ENCODE data around the gene TFB1M.

The TFB1M gene

DNA sequence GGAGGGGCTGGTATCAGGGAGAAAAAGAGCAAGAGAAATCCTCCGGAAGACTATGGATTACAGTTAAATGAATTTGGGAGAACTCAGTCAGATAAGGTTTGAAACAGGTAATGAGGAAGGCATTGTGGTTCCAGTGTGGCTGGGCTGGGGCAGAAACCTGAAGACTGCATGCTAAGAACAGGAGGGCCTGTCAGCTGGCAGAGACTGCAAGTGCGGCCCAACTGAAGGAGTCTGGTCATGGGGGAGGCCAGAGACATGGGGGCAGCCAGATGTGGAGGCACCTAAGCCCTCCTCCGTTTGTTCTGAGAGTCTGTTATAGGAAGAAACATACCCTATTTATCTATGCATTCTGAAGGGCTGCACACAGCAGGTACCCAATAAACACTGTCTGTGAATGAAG lies 16.6 kb downstream of the TFB1M start:
- Histone ChIP-seq H3K36me3 (ENCODE audit: insufficient read depth, low read length) (peaks cover 69% of the 10 kb centered on the region), H3K27ac (no peak overlapping the region), H3K9me3 (ENCODE audit: low read depth, low read length) (no peaks in the 10 kb centered on the region), H3K9ac (ENCODE audit: insufficient read length) (no peak overlapping the region), H3K4me3 (no peak overlapping the region)
- TF ChIP-seq EZH2 (IDR thresholded peaks at IDR 0.05) (no peak), POLR2AphosphoS5 (IDR thresholded peaks at IDR 0.05; ENCODE audit: borderline replicate concordance, low read depth, low read length) (no peak), FOXP2 (optimal IDR thresholded peaks at IDR 0.05; ENCODE audit: control extremely low read depth, extremely low read length, insufficient read depth) (no peak)
- DNase-seq (ENCODE audit: low read depth, low spot score): no peak

DNA sequence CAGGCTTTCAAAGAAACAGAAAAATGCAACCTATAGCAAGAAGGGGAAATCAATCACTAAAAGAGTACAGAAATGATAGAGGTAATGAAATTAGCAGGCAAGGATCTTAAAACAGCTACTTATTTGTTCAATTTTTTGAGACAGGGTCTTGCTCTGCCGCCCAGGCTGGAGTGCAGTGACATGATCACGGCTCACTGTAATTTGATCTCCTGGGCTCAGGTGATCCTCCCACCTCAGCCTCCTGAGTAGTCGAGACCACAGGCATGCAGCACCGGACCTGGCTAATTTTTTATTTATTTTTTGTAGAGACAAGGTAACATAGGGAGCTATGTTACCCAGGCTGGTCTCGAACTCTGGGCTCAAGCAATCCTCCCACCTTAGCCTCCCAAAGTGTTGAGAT lies 21.6 kb downstream of the TFB1M start:
- no peak overlapping the region for H3K4me3 ChIP-seq
- TF ChIP-seq EZH2 (IDR thresholded peaks at IDR 0.05) (no peak), FOXP2 (optimal IDR thresholded peaks at IDR 0.05; ENCODE audit: control extremely low read depth, extremely low read length, insufficient read depth) (no peak), POLR2AphosphoS5 (IDR thresholded peaks at IDR 0.05; ENCODE audit: borderline replicate concordance, low read depth, low read length) (no peak)
- H3K9ac ChIP-seq (ENCODE audit: insufficient read length): no peak overlapping the region
- H3K36me3 ChIP-seq (ENCODE audit: insufficient read depth, low read length): peaks cover 65% of the 10 kb centered on the region
- no peak overlapping the region for H3K27ac ChIP-seq
- no peaks in the 10 kb centered on the region for H3K9me3 ChIP-seq (ENCODE audit: low read depth, low read length)
- no peak for DNase-seq (ENCODE audit: low read depth, low spot score)

DNA sequence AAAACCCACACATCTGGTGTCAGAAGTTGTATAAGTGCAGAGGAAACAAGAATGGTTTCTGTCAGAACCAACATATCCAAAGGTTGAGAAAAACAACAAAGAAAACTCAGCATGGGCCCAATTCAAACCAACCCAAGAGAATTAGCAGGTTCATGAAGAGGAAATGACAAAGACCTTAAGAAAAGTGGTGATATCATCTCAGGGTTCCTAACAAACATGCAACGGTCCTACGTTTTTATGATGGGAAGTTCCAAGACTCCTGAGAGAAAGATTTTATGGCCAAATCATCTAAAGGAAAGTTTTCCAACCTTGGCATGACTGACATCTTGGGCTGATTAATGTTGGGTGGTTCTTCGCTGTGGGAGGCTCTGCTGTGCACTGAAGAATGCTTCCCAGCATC lies 23.0 kb downstream of the TFB1M start:
- Histone ChIP-seq H3K27ac (peak overlapping the region; percentile 26; the same call in 1 of the 2 replicates), H3K9ac (ENCODE audit: insufficient read length) (no peak overlapping the region), H3K9me3 (ENCODE audit: low read depth, low read length) (no peaks in the 10 kb centered on the region), H3K36me3 (ENCODE audit: insufficient read depth, low read length) (peaks cover 57% of the 10 kb centered on the region), H3K4me3 (no peak overlapping the region)
- DNase-seq (ENCODE audit: low read depth, low spot score): no peak
- TF ChIP-seq FOXP2 (optimal IDR thresholded peaks at IDR 0.05; ENCODE audit: control extremely low read depth, extremely low read length, insufficient read depth): no peak
- no peak for TF ChIP-seq POLR2AphosphoS5 (IDR thresholded peaks at IDR 0.05; ENCODE audit: borderline replicate concordance, low read depth, low read length)
- TF ChIP-seq EZH2 (IDR thresholded peaks at IDR 0.05): no peak

DNA sequence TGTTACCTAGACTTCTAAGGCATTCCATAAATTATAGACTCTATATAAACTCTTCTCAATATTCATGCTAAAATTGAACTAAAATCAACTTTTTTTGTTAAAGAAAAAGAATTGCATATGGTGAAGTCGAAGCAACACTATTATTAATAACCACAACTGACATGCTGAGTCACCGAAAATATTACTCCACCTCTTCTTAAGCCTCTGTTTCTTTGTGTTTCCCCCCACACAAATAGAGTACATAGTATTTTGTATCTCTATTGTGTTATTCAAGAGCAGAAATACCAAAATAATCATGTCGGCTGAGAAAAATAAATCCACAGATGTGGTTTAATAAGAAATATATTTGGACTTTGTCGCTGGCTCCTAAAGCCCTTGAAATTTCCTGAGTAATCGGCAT lies 23.8 kb downstream of the TFB1M start:
- no peak for DNase-seq (ENCODE audit: low read depth, low spot score)
- peaks cover 50% of the 10 kb centered on the region for H3K36me3 ChIP-seq (ENCODE audit: insufficient read depth, low read length)
- 0 out of 2 replicates have a peak overlapping the region, but pooled peaks have one; percentile 26 for H3K27ac ChIP-seq
- TF ChIP-seq EZH2 (IDR thresholded peaks at IDR 0.05) (no peak), FOXP2 (optimal IDR thresholded peaks at IDR 0.05; ENCODE audit: control extremely low read depth, extremely low read length, insufficient read depth) (no peak), POLR2AphosphoS5 (IDR thresholded peaks at IDR 0.05; ENCODE audit: borderline replicate concordance, low read depth, low read length) (no peak)
- H3K9ac ChIP-seq (ENCODE audit: insufficient read length): no peak overlapping the region
- no peaks in the 10 kb centered on the region for H3K9me3 ChIP-seq (ENCODE audit: low read depth, low read length)
- no peak overlapping the region for H3K4me3 ChIP-seq

DNA sequence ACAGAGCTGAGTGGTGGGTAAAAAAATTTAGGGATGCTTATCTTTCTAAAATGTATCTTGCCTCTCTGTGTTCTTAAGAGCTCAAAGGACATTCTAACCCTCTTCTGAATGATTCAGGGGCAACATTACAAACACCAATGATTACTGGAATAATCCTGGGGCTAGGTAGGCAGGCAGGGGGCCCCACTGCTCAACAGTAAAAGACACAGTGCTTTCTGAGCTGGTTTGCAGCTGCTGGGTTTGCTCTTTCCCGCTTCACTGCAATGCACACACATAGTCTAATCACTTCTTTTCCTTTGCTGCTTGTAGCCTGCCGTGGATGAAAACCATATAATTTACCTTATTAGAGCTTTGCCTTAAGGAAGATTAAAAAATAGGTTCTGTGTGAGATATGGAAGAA lies 26.5 kb downstream of the TFB1M start:
- H3K36me3 ChIP-seq (ENCODE audit: insufficient read depth, low read length): peaks cover 56% of the 10 kb centered on the region
- DNase-seq (ENCODE audit: low read depth, low spot score): no peak
- TF ChIP-seq EZH2 (IDR thresholded peaks at IDR 0.05) (no peak), POLR2AphosphoS5 (IDR thresholded peaks at IDR 0.05; ENCODE audit: borderline replicate concordance, low read depth, low read length) (no peak), FOXP2 (optimal IDR thresholded peaks at IDR 0.05; ENCODE audit: control extremely low read depth, extremely low read length, insufficient read depth) (no peak)
- no peaks in the 10 kb centered on the region; the same call in 1 of the 2 replicates for H3K9me3 ChIP-seq (ENCODE audit: low read depth, low read length)
- no peak overlapping the region for H3K27ac ChIP-seq
- no peak overlapping the region for H3K4me3 ChIP-seq
- no peak overlapping the region for H3K9ac ChIP-seq (ENCODE audit: insufficient read length)

DNA sequence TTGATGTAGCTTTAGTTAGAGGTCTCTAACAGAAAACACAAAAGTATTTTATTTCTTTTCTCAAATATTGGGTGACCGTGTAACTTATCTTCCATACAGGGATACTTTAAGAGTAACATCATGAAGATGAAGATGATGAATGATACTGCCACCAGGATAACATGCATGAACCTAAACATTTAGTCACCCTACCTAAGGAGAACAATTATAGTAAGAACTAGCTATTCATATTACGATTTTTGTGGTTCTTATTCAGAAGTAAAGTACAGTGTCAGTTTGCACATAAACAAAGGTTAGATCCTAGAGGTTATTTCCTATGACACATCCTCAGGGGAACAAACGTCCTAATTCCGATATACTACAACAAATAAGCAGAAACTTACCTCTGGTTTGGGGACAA lies 29.5 kb downstream of the TFB1M start:
- Histone ChIP-seq H3K9ac (ENCODE audit: insufficient read length) (no peak overlapping the region), H3K36me3 (ENCODE audit: insufficient read depth, low read length) (peaks cover 52% of the 10 kb centered on the region), H3K27ac (no peak overlapping the region), H3K4me3 (no peak overlapping the region), H3K9me3 (ENCODE audit: low read depth, low read length) (no peaks in the 10 kb centered on the region; the same call in 1 of the 2 replicates)
- DNase-seq (ENCODE audit: low read depth, low spot score): no peak
- no peak for TF ChIP-seq FOXP2 (optimal IDR thresholded peaks at IDR 0.05; ENCODE audit: control extremely low read depth, extremely low read length, insufficient read depth)
- TF ChIP-seq EZH2 (IDR thresholded peaks at IDR 0.05): no peak
- TF ChIP-seq POLR2AphosphoS5 (IDR thresholded peaks at IDR 0.05; ENCODE audit: borderline replicate concordance, low read depth, low read length): no peak

DNA sequence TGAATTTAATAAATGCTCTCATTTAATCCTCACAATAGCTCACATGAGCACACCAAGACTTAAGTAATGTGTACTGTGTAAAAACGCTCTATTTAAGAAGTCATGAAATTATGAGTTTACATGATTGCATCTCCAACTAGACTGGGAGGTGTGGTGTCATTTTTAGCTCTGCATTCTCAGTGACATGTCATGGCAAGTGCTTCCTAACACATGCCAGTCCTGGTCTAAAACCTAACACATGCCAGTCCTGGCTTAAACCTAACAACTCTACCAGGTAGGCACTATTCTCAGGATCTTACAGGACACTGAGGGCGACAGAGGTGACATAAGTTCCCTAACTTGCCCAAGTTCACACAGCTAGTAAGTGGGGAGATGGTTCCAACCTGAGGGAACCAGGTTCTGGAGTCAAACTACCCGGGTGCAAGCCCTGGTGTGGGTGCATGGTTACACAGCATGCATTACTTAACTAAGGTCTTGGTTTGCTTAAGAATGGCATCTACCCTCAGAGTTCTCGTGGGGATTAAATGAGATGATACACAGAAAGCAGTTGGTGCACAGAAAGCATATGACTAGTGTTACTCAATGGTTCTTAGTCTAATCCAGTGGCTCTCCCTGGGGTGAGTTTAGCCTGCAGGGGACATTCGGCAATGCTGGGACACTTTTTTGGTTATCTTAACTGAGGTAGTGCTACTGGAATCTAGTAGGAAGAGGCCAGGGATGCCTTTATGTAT lies 35.8 kb downstream of the TFB1M start:
- Histone ChIP-seq H3K9ac (ENCODE audit: insufficient read length) (no peak overlapping the region), H3K36me3 (ENCODE audit: insufficient read depth, low read length) (peaks cover 40% of the 10 kb centered on the region), H3K9me3 (ENCODE audit: low read depth, low read length) (no peaks in the 10 kb centered on the region), H3K4me3 (no peak overlapping the region), H3K27ac (no peak overlapping the region)
- no peak for TF ChIP-seq POLR2AphosphoS5 (IDR thresholded peaks at IDR 0.05; ENCODE audit: borderline replicate concordance, low read depth, low read length)
- no peak for TF ChIP-seq EZH2 (IDR thresholded peaks at IDR 0.05)
- no peak for TF ChIP-seq FOXP2 (optimal IDR thresholded peaks at IDR 0.05; ENCODE audit: control extremely low read depth, extremely low read length, insufficient read depth)
- no peak for DNase-seq (ENCODE audit: low read depth, low spot score)

DNA sequence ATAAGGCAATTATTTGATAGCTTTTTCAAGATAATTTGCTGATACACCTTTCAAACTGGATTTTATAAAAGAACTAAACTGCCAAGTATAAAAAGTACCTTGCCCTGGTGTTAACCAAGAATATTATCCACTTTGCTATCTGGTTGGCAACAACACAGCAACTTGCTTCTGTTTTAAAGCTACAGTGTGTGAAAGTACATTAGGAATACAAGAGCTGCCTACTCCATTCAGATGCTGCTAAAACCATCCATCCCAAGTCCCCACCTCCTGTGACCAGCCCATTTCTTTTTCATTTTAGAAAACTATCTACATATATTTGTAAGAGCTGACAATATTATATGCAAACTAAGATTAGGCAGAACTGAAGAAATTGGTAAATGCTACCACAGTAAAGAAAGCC lies 37.6 kb downstream of the TFB1M start:
- Histone ChIP-seq H3K4me3 (no peak overlapping the region), H3K27ac (no peak overlapping the region), H3K9ac (ENCODE audit: insufficient read length) (no peak overlapping the region), H3K36me3 (ENCODE audit: insufficient read depth, low read length) (peaks cover 41% of the 10 kb centered on the region), H3K9me3 (ENCODE audit: low read depth, low read length) (no peaks in the 10 kb centered on the region)
- no peak for DNase-seq (ENCODE audit: low read depth, low spot score)
- TF ChIP-seq EZH2 (IDR thresholded peaks at IDR 0.05): no peak
- no peak for TF ChIP-seq POLR2AphosphoS5 (IDR thresholded peaks at IDR 0.05; ENCODE audit: borderline replicate concordance, low read depth, low read length)
- TF ChIP-seq FOXP2 (optimal IDR thresholded peaks at IDR 0.05; ENCODE audit: control extremely low read depth, extremely low read length, insufficient read depth): no peak

Data from SK-N-MC (cell line).